Bronchial epithelial cell (primary cell): Measurements from ENCODE around the gene NEO1. TPM values are rescaled to one million over a fixed set of nuclear protein-coding genes. Genes with fewer than 3 reads are reported as not detected.

Experiments
- DNase-seq: peaks from one replicate; pipeline ENCODE4 v3.0.0-alpha.2; 2010; ENCODE audit warnings: low read depth
- FAIRE-seq: peaks from 2 replicates; lab custom pipeline; 2011; peaks lifted over from hg19 to GRCh38; lab: Jason Lieb, UNC
- H3K27me3 ChIP-seq: 2 replicates; pipeline ENCODE4 v1.5.1; 2011; ENCODE audit warnings: low read length; ENCODE audit not compliant: control insufficient read depth, insufficient read depth
- H3K36me3 ChIP-seq: 2 replicates; pipeline ENCODE4 v1.5.1; 2011; ENCODE audit warnings: low read length; ENCODE audit not compliant: control insufficient read depth, insufficient read depth
- H3K4me3 ChIP-seq: 2 replicates; pipeline ENCODE4 v1.5.1; 2011; ENCODE audit warnings: mild to moderate bottlenecking, low read depth, low read length, control low read depth
- CTCF ChIP-seq: IDR thresholded peaks from 2 replicates; pipeline ENCODE4 v1.5.1; 2011; ENCODE audit warnings: mild to moderate bottlenecking, moderate library complexity, low read length, control low read depth, inconsistent platforms; ENCODE audit not compliant: insufficient read depth, severe bottlenecking
- total RNA-seq: library from RNA; depleted of rRNA; stranded (reverse); fragments of >200 nt; gene quantifications from 2 replicates; pipeline ENCODE4 v1.2.1, GENCODE V29; 2014

Gene NEO1
- total RNA-seq, 1 donor from 2014 or later: 10.5 TPM

GRCh38 chr15:73330206-73331051 lies 278.2 kb downstream of the NEO1 start:
- peaks cover 2% of the 10 kb centered on the region for H3K27me3 ChIP-seq
- H3K36me3 ChIP-seq: no peaks in the 10 kb centered on the region
- no peak for DNase-seq
- no peak overlapping the region for H3K4me3 ChIP-seq
- no peak for FAIRE-seq
- no peak for TF ChIP-seq CTCF

GRCh38 chr15:73331501-73331900 lies 279.2 kb downstream of the NEO1 start:
- Histone ChIP-seq H3K27me3 (no peaks in the 10 kb centered on the region), H3K4me3 (no peak overlapping the region), H3K36me3 (no peaks in the 10 kb centered on the region)
- TF ChIP-seq CTCF: no peak
- no peak for DNase-seq
- FAIRE-seq: no peak

GRCh38 chr15:73331991-73332925 lies 280.0 kb downstream of the NEO1 start:
- no peaks in the 10 kb centered on the region for H3K36me3 ChIP-seq
- no peak for FAIRE-seq
- no peak for DNase-seq
- no peaks in the 10 kb centered on the region for H3K27me3 ChIP-seq
- TF ChIP-seq CTCF: no peak
- H3K4me3 ChIP-seq: no peak overlapping the region

GRCh38 chr15:73333001-73333400 lies 280.7 kb downstream of the NEO1 start:
- no peaks in the 10 kb centered on the region for H3K36me3 ChIP-seq
- H3K27me3 ChIP-seq: peaks cover 3% of the 10 kb centered on the region
- no peak for FAIRE-seq
- TF ChIP-seq CTCF: no peak
- H3K4me3 ChIP-seq: no peak overlapping the region
- no peak for DNase-seq

GRCh38 chr15:73334086-73334485 lies 281.8 kb downstream of the NEO1 start:
- FAIRE-seq: no peak
- no peak for DNase-seq
- Histone ChIP-seq H3K4me3 (no peak overlapping the region), H3K36me3 (no peaks in the 10 kb centered on the region), H3K27me3 (peaks cover 5% of the 10 kb centered on the region)
- no peak for TF ChIP-seq CTCF
